Stimulated activated CD8-positive, alpha-beta memory T cell treated with anti-CD3 and anti-CD28 coated beads, Interleukin-4, amount 100 ng/mL, for 1 hour (primary cell): ENCODE data around the gene COX19.
"Not testable (repeated sequence)": the region's sequence is repeated elsewhere in the genome, so short reads cannot be mapped to it uniquely, and the experiment has no call there.

Source experiments
- DNase-seq, 2 donors: peaks; one replicate each; pipeline ENCODE4 v3.0.0-alpha.2; 2020; ENCODE audit warnings: low read depth in 2 of 2, low spot score in 1 of 2

The COX19 gene

DNA sequence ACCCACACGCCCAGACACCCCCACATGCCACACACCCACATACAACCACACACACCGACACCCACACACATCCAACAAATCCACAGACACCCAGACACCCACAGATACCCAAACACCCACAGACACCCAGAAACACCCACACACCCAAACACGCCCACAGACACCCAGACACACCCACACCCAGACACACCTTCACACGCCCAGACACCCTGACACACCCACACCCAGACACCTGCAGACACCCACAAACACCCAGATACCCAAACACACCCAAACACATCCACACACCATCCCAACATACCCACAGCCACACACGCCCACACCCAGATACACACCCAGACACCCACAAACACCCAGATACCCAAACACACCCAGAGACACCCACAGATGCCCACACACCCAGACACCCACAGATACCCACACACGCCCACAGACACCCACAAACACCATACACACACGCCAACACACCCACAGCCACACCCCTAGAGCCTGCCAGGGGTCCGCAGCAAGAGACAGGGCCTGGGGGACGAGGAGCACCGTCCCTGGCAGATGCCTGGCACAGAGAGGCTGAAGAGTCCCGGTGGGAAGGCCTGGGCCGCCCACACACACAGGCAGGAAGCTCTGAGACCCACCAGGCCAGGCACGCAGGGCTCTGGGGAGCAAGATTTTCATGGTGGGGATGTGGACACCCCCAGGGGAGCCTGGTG lies 36.1 kb upstream of the COX19 start:
- DNase-seq = no peak

GRCh38 chr7:1010226-1010625 lies 34.9 kb upstream of the COX19 start:
- no peak for DNase-seq

DNA sequence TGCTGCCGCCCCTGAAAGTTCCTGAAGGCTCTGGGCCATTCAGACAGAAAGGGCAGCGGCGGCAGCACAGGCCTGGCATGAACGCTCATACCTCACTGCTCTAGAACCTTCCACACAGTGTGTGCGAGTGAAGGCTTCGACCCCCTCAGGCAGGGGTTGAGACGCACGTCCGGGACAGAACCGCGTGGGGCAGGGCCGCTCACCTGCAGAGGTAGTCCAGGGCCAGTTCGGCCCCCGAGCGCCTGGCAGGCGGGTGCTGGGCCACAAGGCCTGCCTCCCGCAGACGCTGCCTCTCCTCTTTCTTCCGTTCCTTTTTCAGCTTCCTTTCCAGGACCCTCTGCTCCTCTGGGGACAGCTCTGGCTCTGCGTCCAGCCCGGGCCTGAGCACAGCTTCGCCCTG lies 34.4 kb upstream of the COX19 start:
- no peak for DNase-seq

GRCh38 chr7:1008733-1009363 lies 33.5 kb upstream of the COX19 start:
- no peak for DNase-seq

DNA sequence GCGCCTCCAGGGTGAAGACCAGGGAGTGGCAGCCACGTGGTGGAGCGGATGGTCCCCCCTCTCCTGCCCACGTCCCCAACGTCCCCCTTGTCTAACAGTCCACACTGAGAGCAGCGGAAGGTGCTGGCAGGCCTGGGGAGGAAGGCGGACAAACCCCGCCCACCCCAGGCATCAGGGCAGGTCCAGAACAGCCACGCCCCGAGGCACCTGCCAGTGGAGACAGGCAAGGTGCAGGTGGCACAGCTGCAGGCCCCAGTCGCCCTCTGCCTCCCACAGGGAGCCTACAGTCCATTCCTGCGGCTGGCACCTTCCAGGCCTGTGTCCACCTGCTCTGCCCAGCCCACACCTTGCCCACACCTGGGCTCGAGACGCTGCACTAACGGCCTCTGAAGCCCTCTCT lies 32.6 kb upstream of the COX19 start:
- no peak for DNase-seq

DNA sequence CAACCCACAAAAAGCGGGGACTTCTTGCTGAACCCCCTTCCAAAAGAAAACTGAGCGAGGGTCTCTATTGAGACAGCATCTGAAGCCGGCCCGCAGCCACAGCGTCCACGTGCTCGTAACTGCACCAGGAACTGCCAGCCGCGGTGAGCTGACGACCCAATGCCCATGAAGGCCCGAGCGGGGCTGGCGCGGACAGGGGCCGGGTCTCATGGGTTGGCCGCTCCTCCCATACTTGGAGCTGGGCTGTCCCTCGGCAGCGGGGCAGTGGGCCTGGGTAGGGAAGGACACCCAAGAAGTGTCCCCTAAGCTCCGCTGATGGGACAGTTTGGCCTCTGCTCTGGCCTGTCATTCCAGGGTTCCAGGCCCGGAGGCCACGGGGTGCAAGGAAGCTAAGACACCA lies 30.0 kb upstream of the COX19 start:
- DNase-seq = no peak

- no peak for DNase-seq
These were observed 28.9 kb upstream of the COX19 start for GRCh38 chr7:1004018-1004852.

GRCh38 chr7:1002445-1002844 lies 27.1 kb upstream of the COX19 start:
- not testable (repeated sequence) for DNase-seq

DNA sequence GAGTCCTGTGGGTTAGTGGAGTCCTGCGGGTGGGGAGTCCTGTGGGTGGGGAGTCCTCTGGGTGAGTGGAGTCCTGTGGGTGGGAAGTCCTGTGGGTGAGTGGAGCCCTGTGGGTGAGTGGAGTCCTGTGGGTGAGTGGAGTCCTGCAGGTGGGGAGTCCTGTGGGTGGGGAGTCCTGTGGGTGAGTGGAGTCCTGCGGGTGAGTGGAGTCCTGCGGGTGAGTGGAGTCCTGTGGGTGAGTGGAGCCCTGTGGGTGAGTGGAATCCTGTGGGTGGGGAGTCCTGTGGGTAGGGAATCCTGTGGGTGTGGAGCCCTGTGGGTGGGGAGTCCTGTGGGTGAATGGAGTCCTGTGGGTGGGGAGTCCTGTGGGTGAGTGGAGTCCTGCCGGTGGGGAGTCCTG lies 26.7 kb upstream of the COX19 start:
- DNase-seq = not testable (repeated sequence)

DNA sequence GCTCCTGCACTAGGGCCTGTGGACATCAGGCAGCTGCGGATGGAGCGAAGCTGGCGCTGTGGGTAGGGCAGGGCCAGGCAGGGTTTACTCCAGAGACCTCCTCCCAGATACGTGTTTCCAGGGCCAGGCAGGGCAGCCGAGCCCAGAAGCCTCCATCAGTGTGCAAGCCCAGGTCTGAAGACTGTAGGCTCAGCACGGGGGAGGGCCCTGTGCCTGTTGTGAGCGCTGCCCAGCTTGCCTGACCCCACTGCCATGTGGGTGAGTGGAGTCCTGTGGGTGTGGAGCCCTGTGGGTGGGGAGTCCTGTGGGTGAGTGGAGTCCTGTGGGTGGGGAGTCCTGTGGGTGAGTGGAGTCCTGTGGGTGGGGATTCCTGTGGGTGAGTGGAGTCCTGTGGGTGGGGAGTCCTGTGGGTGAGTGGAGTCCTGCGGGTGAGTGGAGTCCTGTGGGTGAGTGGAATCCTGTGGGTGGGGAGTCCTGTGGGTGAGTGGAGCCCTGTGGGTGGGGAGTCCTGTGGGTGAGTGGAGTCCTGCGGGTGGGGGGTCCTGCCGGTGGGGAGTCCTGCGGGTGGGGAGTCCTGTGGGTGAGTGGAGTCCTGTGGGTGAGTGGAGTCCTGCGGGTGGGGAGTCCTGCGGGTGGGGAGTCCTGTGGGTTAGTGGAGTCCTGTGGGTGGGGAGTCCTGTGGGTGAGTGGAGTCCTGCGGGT lies 25.9 kb upstream of the COX19 start:
- not testable (repeated sequence) for DNase-seq

- DNase-seq = no peak
These were observed 24.9 kb upstream of the COX19 start for GRCh38 chr7:999941-1000935.

DNA sequence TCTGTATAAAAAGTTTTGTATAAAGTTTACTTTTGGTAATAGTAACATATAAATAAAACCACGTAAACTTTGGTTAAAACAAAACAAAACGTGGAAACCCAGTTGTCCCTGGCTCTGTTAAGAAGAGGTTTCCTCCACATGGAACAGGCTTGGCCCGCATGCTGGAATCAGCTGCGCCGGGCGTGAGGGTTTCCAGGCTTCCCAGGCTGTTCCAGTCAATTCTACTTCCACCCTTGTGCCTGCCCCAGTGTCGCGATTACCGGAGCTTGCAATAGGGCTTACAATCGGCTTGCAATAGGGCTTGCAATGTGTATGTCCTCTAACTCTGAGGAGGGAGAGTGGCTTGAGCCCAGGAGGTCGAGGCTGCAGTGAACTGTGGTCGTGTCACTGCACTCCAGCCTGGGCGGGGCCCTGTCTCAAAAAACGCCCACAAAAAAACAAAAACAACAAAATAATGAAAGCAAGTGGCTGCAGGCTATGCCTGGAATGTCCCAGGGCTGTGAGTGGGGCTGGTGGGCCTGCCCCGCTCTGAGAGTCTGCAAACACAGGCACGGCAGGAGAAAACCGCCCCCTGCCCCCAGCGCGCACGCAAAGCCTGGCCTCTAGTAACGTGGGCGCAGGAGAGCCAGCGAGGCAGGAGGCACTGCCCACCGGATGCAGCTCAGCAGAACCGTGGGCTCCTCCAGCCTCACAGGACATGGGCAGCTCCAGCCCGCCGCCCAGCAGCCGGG lies 24.0 kb upstream of the COX19 start:
- no peak for DNase-seq

GRCh38 chr7:997404-998395 lies 22.4 kb upstream of the COX19 start:
- DNase-seq = no peak

DNA sequence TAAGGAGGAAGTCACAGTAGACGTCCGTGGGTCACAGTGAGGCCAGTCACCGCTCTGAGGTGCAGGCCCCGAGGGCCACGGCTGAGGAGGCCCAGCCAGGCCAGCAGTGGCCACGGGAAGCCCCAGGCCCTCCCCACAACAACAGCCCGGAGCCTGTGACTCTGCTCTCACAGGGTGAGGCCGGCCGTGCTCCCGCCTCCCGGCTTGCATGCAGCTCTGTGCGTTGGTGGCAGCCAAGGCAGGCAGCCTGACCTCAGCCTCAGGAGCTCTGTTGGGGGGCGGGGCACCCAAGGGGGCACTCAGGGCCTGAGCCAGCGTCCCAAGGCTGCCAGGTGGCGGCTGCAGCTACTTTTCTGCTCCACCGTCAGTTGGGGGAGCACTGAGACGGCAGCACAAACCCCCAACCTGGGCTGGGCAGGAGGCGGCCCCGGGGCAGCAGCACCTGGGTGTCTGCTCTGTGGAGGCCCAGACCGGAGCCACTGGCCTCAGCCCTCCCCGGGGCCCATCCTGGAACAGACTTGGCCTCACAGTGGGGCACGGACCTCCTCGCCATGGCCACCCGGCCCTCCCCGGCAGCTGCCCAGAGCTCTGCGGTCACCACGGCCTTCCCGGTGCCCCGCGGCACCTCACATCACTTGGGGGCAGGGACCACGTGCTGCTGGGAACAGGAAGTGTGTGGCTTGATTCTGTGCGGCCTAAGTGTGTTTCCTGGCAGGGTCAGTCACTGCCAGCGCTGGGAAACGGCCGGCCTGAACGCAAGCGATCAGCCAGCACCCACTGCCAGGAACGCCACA lies 20.9 kb upstream of the COX19 start:
- no peak for DNase-seq

- DNase-seq = no peak
These were observed 20.2 kb upstream of the COX19 start for GRCh38 chr7:995571-995970.

- no peak for DNase-seq
These were observed 19.4 kb upstream of the COX19 start for GRCh38 chr7:994592-995308.
